Spinal cord (tissue), 10 donors: ENCODE data around the gene TUT4. TPM values are rescaled to one million over a fixed set of nuclear protein-coding genes. Genes with fewer than 3 reads are reported as not detected.

Source experiments
- DNase-seq, 6 donors: peaks; one replicate each; pipeline versions ENCODE4 v3.0.0 to v3.0.0-alpha.2; 2013 to 2015; ENCODE audit warnings: low spot score in 6 of 6, low read depth in 4 of 6
- H3K27ac ChIP-seq: one replicate; pipeline ENCODE4 v1.5.1; 2013; ENCODE audit warnings: low read depth, low read length, control low read depth
- H3K27me3 ChIP-seq: one replicate; pipeline ENCODE4 v1.6.1; 2013; ENCODE audit warnings: low read length; ENCODE audit not compliant: control insufficient read depth, insufficient read depth
- H3K36me3 ChIP-seq: one replicate; pipeline ENCODE4 v1.6.1; 2013; ENCODE audit warnings: low read length; ENCODE audit not compliant: control insufficient read depth, insufficient read depth
- H3K4me1 ChIP-seq: one replicate; pipeline ENCODE4 v1.6.1; 2013; ENCODE audit warnings: low read length; ENCODE audit not compliant: control insufficient read depth, insufficient read depth
- H3K4me3 ChIP-seq: one replicate; pipeline ENCODE4 v1.5.1; 2013; ENCODE audit warnings: low read depth, low read length, control low read depth
- H3K9me3 ChIP-seq: one replicate; pipeline ENCODE4 v1.6.1; 2013; ENCODE audit warnings: low read length; ENCODE audit not compliant: control insufficient read depth, insufficient read depth
- WGBS: methylation state at CpG from one replicate; pipeline ENCODE4 v1.1.5; 2013; ENCODE audit warnings: missing lambda C conversion rate; ENCODE audit not compliant: insufficient coverage; 5-methylcytosine and 5-hydroxymethylcytosine counted together
- polyA plus RNA-seq, 2 donors: library from polyadenylated mRNA; unstranded; fragments of 120-200 nt; gene quantifications; one replicate each; pipeline ENCODE4 v1.2.1, GENCODE V29; 2013; ENCODE audit not compliant: insufficient read length in 2 of 2
- total RNA-seq, 2 donors: library from RNA; depleted of rRNA in 1 of 2; stranded (reverse); fragments of 120-200 nt in 1 of 2; fragments of >200 nt in 1 of 2; gene quantifications; one replicate each; pipeline versions ENCODE4 v1.2.3 to v1.2.4, GENCODE V29; 2013 to 2014
- donor health status: healthy.

The TUT4 gene
- total and polyA plus RNA-seq, 4 donors, result 59.8 to 99.8 (median 84.5) TPM

DNA sequence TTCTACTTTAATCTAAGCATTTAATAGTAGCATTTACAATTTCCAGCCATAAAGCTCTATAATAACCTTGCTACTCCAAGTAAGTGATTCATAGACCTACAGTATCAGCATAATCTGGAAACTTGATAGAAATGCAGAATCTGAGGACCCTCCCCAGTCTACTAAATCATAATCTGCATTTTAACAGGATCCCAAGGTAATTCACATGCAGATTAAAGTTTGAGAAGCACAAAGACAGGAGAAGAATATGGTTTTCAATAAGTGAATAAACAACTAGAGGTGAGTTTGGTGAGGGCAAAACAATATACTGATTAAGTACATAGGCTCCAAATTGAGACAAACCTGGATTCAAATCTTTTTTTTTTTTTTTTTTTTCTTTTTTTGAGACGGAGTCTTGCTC, 91.1 kb downstream of the TUT4 start:
- Histone ChIP-seq H3K27ac (no peak overlapping the region), H3K36me3 (peaks cover 9% of the 10 kb centered on the region), H3K4me3 (no peak overlapping the region), H3K9me3 (no peaks in the 10 kb centered on the region), H3K4me1 (no peaks in the 10 kb centered on the region), H3K27me3 (no peaks in the 10 kb centered on the region)
- WGBS, result no CpG with 5 or more reads among the region's 1 CpG
- no peak for DNase-seq

- H3K36me3 ChIP-seq, result peaks cover 6% of the 10 kb centered on the region
- no peak for DNase-seq
- H3K27ac ChIP-seq, result no peak overlapping the region
- H3K4me1 ChIP-seq, result no peaks in the 10 kb centered on the region
- no peaks in the 10 kb centered on the region for H3K27me3 ChIP-seq
- no peaks in the 10 kb centered on the region for H3K9me3 ChIP-seq
- WGBS, result no CpG with 5 or more reads among the region's 1 CpG
- H3K4me3 ChIP-seq, result no peak overlapping the region
Observed at GRCh38 chr1:52460694-52461093, 92.2 kb downstream of the TUT4 start.

GRCh38 chr1:52455686-52456085, 97.2 kb downstream of the TUT4 start:
- H3K27ac ChIP-seq, result no peak overlapping the region
- no peak overlapping the region for H3K4me3 ChIP-seq
- WGBS, result 100% methylated on average over 1 of the region's 2 CpGs
- no peaks in the 10 kb centered on the region for H3K27me3 ChIP-seq
- no peaks in the 10 kb centered on the region for H3K4me1 ChIP-seq
- DNase-seq, result no peak
- peaks cover 14% of the 10 kb centered on the region for H3K36me3 ChIP-seq
- H3K9me3 ChIP-seq, result no peaks in the 10 kb centered on the region

- Histone ChIP-seq H3K4me1 (no peaks in the 10 kb centered on the region), H3K9me3 (no peaks in the 10 kb centered on the region), H3K4me3 (no peak overlapping the region), H3K27ac (no peak overlapping the region), H3K27me3 (no peaks in the 10 kb centered on the region), H3K36me3 (peaks cover 14% of the 10 kb centered on the region)
- 60% methylated on average over 1 of the region's 2 CpGs for WGBS
- DNase-seq, result no peak
Observed at GRCh38 chr1:52454779-52455178, 98.1 kb downstream of the TUT4 start.

DNA sequence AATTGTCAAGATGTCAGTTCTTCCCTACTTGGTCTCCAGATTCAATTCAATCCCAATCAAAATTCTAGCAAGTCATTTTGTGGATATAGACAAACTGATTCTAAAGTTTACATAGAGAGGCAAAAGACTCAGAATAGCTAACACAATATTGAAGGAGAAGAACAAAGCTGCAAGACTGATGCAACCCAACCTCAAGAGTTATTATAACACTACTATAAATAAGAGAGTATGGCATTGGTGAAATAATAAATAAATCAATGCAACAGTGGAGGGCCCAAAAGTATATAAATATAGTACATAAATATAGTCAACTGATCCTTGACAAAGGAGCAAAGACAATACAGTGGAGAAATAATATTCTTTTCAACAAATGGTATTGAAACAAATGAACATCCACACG, 98.8 kb downstream of the TUT4 start:
- Histone ChIP-seq H3K4me1 (no peaks in the 10 kb centered on the region), H3K27me3 (no peaks in the 10 kb centered on the region)
- no CpG with 5 or more reads among the region's 1 CpG for WGBS

DNA sequence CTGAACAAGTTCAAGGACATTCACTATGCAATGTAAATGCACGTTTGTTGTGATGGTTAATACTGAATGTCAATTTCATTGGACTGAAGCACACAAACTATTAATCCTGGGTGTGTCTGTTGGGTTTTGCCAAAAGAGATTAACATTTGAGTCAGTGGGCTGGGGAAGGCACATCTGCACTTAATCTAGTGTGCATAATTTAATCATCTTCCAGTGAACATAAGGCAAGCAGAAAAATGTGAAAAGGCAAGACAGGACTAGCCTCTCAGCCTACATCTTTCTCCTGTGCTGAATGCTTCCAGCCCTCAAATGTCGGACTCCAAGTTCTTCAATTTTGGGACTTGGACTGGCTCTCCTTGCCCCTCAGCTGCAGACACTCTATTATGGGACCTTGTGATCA, 108.4 kb downstream of the TUT4 start:
- peaks cover 27% of the 10 kb centered on the region for H3K36me3 ChIP-seq
- WGBS, result no CpG with 5 or more reads among the region's 2 CpGs
- no peaks in the 10 kb centered on the region for H3K9me3 ChIP-seq
- no peaks in the 10 kb centered on the region for H3K4me1 ChIP-seq
- no peak for DNase-seq
- H3K4me3 ChIP-seq, result no peak overlapping the region
- no peak overlapping the region for H3K27ac ChIP-seq
- no peaks in the 10 kb centered on the region for H3K27me3 ChIP-seq

More for the DNA sequence above, 98.8 kb downstream of the TUT4 start:
- Histone ChIP-seq H3K27ac (no peak overlapping the region), H3K4me3 (no peak overlapping the region), H3K9me3 (no peaks in the 10 kb centered on the region), H3K36me3 (peaks cover 11% of the 10 kb centered on the region)
- DNase-seq, result no peak

DNA sequence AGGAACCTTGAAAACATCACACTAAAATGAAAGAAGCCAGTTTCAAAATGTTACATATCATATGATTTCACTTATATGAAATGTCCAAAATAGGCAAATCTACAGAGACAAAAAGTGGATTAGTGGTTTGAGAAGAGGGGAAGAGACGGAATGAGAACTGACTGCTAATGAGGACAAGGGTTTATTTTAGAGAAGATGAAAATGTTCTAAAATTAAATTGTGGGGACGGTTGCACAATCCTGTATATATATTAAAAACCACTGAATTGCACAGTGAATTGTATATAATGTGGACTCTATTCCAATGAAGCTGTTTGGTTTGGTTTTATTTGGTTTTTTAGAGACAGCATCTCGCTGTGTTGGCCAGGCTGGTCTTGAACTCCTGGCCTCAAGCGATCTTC, 112.9 kb downstream of the TUT4 start:
- Histone ChIP-seq H3K27ac (no peak overlapping the region), H3K36me3 (peaks cover 30% of the 10 kb centered on the region), H3K4me3 (no peak overlapping the region), H3K4me1 (no peaks in the 10 kb centered on the region), H3K9me3 (no peaks in the 10 kb centered on the region), H3K27me3 (no peaks in the 10 kb centered on the region)
- DNase-seq, result no peak
- no CpG with 5 or more reads among the region's 4 CpGs for WGBS

DNA sequence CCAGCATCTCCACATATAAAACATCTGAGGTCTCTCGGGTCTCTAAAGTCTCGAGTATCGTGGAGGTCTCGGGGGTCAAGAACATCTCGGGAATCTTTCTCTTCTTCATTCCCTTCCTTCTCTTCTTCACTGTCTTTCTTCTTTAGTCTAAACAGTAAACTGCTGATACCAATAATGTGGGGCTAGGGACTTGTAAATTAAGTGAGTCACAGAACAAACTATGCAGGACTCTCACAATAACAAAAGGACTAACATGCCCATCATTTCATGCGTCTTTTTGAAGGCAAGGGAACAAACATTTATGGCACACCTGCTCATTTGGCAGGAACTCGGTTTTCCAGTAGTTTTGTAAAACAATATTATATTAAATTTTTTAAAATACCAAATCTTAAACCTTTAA, 116.1 kb downstream of the TUT4 start:
- WGBS, result 100% methylated on average over 4 of the region's 7 CpGs
- Histone ChIP-seq H3K36me3 (peaks cover 27% of the 10 kb centered on the region), H3K9me3 (no peaks in the 10 kb centered on the region)

DNA sequence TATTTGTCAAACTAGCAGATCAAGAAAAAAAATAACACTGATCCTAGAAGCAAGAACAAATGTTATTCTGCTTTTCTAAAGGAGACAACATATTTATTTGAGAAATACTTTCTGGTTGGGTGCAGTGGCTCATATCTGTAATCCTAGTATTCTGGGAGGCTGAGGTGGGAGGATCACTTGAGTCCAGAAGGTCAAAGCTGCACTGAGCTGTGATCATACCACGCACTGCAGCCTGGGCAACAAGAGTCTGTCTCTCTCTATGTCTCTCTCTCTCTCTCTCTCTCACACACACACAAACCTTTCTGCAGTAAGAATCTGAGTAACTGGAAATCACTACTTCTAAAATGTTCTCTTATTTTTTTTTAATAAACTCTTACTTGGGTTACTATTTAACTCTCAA, 117.2 kb downstream of the TUT4 start:
- Histone ChIP-seq H3K4me3 (no peak overlapping the region), H3K4me1 (no peaks in the 10 kb centered on the region), H3K36me3 (peaks cover 28% of the 10 kb centered on the region), H3K27ac (no peak overlapping the region), H3K9me3 (no peaks in the 10 kb centered on the region), H3K27me3 (no peaks in the 10 kb centered on the region)
- DNase-seq, result no peak
- no CpG with 5 or more reads among the region's 1 CpG for WGBS

More for the DNA sequence above, 116.1 kb downstream of the TUT4 start:
- Histone ChIP-seq H3K27ac (no peak overlapping the region), H3K27me3 (no peaks in the 10 kb centered on the region), H3K4me1 (no peaks in the 10 kb centered on the region), H3K4me3 (no peak overlapping the region)
- no peak for DNase-seq

DNA sequence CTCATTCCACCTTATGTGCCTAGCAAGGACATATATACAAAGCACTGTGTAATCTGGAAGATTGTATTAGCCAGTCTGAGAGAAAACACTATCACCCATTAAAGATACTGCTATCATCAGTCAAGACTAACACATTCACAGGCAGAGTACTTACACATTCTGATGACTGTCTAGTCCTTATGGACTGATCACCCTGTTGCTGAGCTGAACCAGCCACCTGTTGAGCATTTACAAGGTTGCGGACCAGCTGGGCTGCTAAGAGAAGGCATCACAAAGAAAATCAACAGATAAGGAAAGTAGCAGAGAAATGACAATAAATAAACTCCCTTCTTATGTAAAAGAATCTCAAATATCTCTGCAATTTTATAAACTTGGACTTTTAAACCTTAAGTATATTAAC, 117.7 kb downstream of the TUT4 start:
- H3K36me3 ChIP-seq, result peaks cover 31% of the 10 kb centered on the region
- H3K27me3 ChIP-seq, result no peaks in the 10 kb centered on the region
- no CpG with 5 or more reads among the region's 1 CpG for WGBS
- no peaks in the 10 kb centered on the region for H3K9me3 ChIP-seq
- no peak for DNase-seq
- H3K4me3 ChIP-seq, result no peak overlapping the region
- H3K27ac ChIP-seq, result no peak overlapping the region
- H3K4me1 ChIP-seq, result no peaks in the 10 kb centered on the region
